IMR-90 (cell line): ENCODE results near the gene DEFB114. TPM values are rescaled to one million over a fixed set of nuclear protein-coding genes. Genes with fewer than 3 reads are reported as not detected.

Experiments used
- ATAC-seq: fragments of 200-7000 bp; cut with Tn5 transposase; 2 replicates; pipeline ENCODE4 v1.9.1; 2020; ENCODE audit warnings: low read depth, mild to moderate bottlenecking, moderate library complexity
- BruUV-seq: library from RNA; stranded (reverse); fragments of 400-500 nt; replicated peaks from 2 replicates; lab custom pipeline; 2021; lab: Mats Ljungman, UMichigan
- CTCF ChIA-PET: fragments of 300-600 bp; formaldehyde crosslinking; extraction: SDS; loops from one replicate; lab custom pipeline; 2021; ENCODE audit warnings: antibody characterized with exemption; lab: Yijun Ruan, JAX
- POLR2A ChIA-PET: fragments of 300-600 bp; sonication (Branson Sonifier 250); formaldehyde crosslinking; loops from one replicate; lab custom pipeline; 2022; ENCODE audit warnings: antibody characterized with exemption; ENCODE audit not compliant: unreplicated experiment; lab: Charles Lee
- DNase-seq: peaks from one replicate; pipeline ENCODE4 v3.0.0; 2013
- H2AFZ ChIP-seq: replicated peaks from 2 replicates; pipeline ENCODE3; 2013; ENCODE audit warnings: low read length, mild to moderate bottlenecking; ENCODE audit not compliant: poor library complexity
- H2AK5ac ChIP-seq: 2 replicates; pipeline ENCODE4 v1.6.1; 2013; ENCODE audit warnings: low read depth, low read length, inconsistent platforms
- H2AK9ac ChIP-seq: replicated peaks from 2 replicates; pipeline ENCODE3; 2013; ENCODE audit warnings: mild to moderate bottlenecking, low read depth, low read length, moderate library complexity; ENCODE audit not compliant: poor library complexity
- H2BK120ac ChIP-seq: 2 replicates; pipeline ENCODE4 v1.6.1; 2013; ENCODE audit warnings: low read depth, low read length, inconsistent platforms
- H2BK15ac ChIP-seq: 3 replicates; pipeline ENCODE4 v1.6.1; 2013; ENCODE audit warnings: low read depth, low read length, inconsistent platforms
- H2BK20ac ChIP-seq: 2 replicates; pipeline ENCODE4 v1.6.1; 2013; ENCODE audit warnings: low read depth, mild to moderate bottlenecking, inconsistent platforms, low read length, moderate library complexity
- H2BK5ac ChIP-seq: 2 replicates; pipeline ENCODE4 v1.6.1; 2013; ENCODE audit warnings: mild to moderate bottlenecking, low read depth, low read length, inconsistent platforms; ENCODE audit not compliant: poor library complexity, severe bottlenecking
- H3K14ac ChIP-seq: replicated peaks from 2 replicates; pipeline ENCODE4 v1.6.1; 2013; ENCODE audit warnings: low read depth, low read length, inconsistent platforms
- H3K18ac ChIP-seq: 2 replicates; pipeline ENCODE4 v1.6.1; 2013; ENCODE audit warnings: low read depth, low read length, control low read depth
- H3K23ac ChIP-seq: 2 replicates; pipeline ENCODE4 v1.6.1; 2013; ENCODE audit warnings: low read depth, low read length, inconsistent platforms
- H3K27ac ChIP-seq: 2 replicates; pipeline ENCODE4 v1.5.1; 2013; ENCODE audit warnings: mild to moderate bottlenecking, control low read depth, low read length; ENCODE audit not compliant: insufficient read depth
- H3K27me3 ChIP-seq: 2 replicates; pipeline ENCODE4 v1.6.1; 2013; ENCODE audit warnings: low read length; ENCODE audit not compliant: control insufficient read depth, insufficient read depth
- H3K36me3 ChIP-seq: 2 replicates; pipeline ENCODE4 v1.6.1; 2013; ENCODE audit warnings: low read length, mixed read lengths; ENCODE audit not compliant: control insufficient read depth, insufficient read depth
- H3K4ac ChIP-seq: 2 replicates; pipeline ENCODE4 v1.6.1; 2013; ENCODE audit warnings: low read depth, low read length, inconsistent platforms
- H3K4me1 ChIP-seq: 2 replicates; pipeline ENCODE4 v1.6.1; 2013; ENCODE audit warnings: low read length, mixed read lengths; ENCODE audit not compliant: control insufficient read depth, insufficient read depth
- H3K4me2 ChIP-seq: 2 replicates; pipeline ENCODE4 v1.6.1; 2013; ENCODE audit warnings: low read depth, mild to moderate bottlenecking, control low read depth, low read length, moderate library complexity
- H3K4me3 ChIP-seq: 2 replicates; pipeline ENCODE4 v1.5.1; 2013; ENCODE audit warnings: low read depth, mild to moderate bottlenecking, control low read depth, low read length, moderate library complexity; ENCODE audit not compliant: insufficient read depth
- H3K56ac ChIP-seq: 2 replicates; pipeline ENCODE4 v1.6.1; 2013; ENCODE audit warnings: low read length, inconsistent platforms; ENCODE audit not compliant: insufficient read depth; ENCODE audit errors: extremely low read depth
- H3K79me1 ChIP-seq, 2 experiments: 2 replicates each; pipeline ENCODE4 v1.6.1; 2013; ENCODE audit warnings: low read length in 2 of 2, inconsistent platforms in 1 of 2, low read depth in 1 of 2
- H3K9ac ChIP-seq: 2 replicates; pipeline ENCODE4 v1.6.1; 2013; ENCODE audit warnings: low read depth, low read length, control low read depth
- H3K9me1 ChIP-seq: 2 replicates; pipeline ENCODE4 v1.6.1; 2013; ENCODE audit warnings: low read length, inconsistent platforms; ENCODE audit not compliant: insufficient read depth
- H3K9me3 ChIP-seq: 2 replicates; pipeline ENCODE4 v1.6.1; 2013; ENCODE audit warnings: low read length; ENCODE audit not compliant: control insufficient read depth, insufficient read depth
- H4K20me1 ChIP-seq: 2 replicates; pipeline ENCODE4 v1.6.1; 2013; ENCODE audit warnings: low read length, inconsistent platforms; ENCODE audit not compliant: insufficient read depth
- H4K5ac ChIP-seq: 2 replicates; pipeline ENCODE4 v1.6.1; 2013; ENCODE audit warnings: mild to moderate bottlenecking, low read depth, low read length, control low read depth
- H4K8ac ChIP-seq, 2 experiments: 2 replicates each; pipeline ENCODE4 v1.6.1; 2013; ENCODE audit warnings: low read depth in 2 of 2, low read length in 2 of 2, control low read depth in 1 of 2, inconsistent platforms in 1 of 2
- H4K91ac ChIP-seq: 2 replicates; pipeline ENCODE4 v1.6.1; 2013; ENCODE audit warnings: low read depth, low read length, inconsistent platforms; ENCODE audit not compliant: insufficient read depth
- CHD1 ChIP-seq: IDR thresholded peaks from 2 replicates; pipeline ENCODE4 v1.6.1; 2012; ENCODE audit warnings: low read depth, low read length, improper control_type of control experiment
- dilution Hi-C: fragments of 300-500 bp; cut with HindIII; formaldehyde crosslinking; loops from one replicate; pipeline ENCODE4 v1.14.3; 2018; ENCODE audit warnings: low sequenced_read_pairs; ENCODE audit not compliant: unreplicated experiment
- in situ Hi-C: fragments of 300-500 bp; cut with MboI; formaldehyde crosslinking; loops from 3 replicates; pipeline ENCODE4 v1.14.3; 2019; ENCODE audit warnings: low sequenced_read_pairs, inconsistent platforms, mixed read lengths
- intact Hi-C: fragments of 100-400 bp; cut with micrococcal nuclease; formaldehyde crosslinking; loops from 2 replicates; pipeline ENCODE4 v1.10.0; 2022
- polyA plus RNA-seq, 3 experiments: library from polyadenylated mRNA; depleted of rRNA; stranded (reverse); fragments of >200 nt; gene quantifications; 2 replicates each; pipeline ENCODE4 v1.2.3, GENCODE V29; 2012; ENCODE audit warnings: low replicate concordance in 1 of 3
- total RNA-seq: library from RNA; depleted of rRNA; stranded (reverse); fragments of >200 nt; gene quantifications from 2 replicates; pipeline ENCODE4 v1.2.3, GENCODE V29; 2012

Gene DEFB114
- total and polyA plus RNA-seq, 2 of the 4 experiments (the other 2 are of a cell fraction): not detected

GRCh38 chr6:49995278-49995677, 31.3 kb upstream of the DEFB114 start:
- BruUV-seq: no TSS peak
- H3K14ac ChIP-seq: no peak overlapping the region
- H3K18ac ChIP-seq: no peak overlapping the region
- H3K4me1 ChIP-seq: no peaks in the 10 kb centered on the region
- H4K5ac ChIP-seq: no peak overlapping the region
- no peaks in the 10 kb centered on the region for H3K9me3 ChIP-seq
- H3K4me3 ChIP-seq: no peak overlapping the region
- H2BK15ac ChIP-seq: no peak overlapping the region
- H3K4me2 ChIP-seq: no peak overlapping the region
- no peak overlapping the region for H3K23ac ChIP-seq
- H4K8ac ChIP-seq: no peak overlapping the region
- CTCF ChIA-PET: no interaction called here
- no peaks in the 10 kb centered on the region for H4K20me1 ChIP-seq
- no peak overlapping the region for H2AFZ ChIP-seq
- no peak overlapping the region for H2BK20ac ChIP-seq
- H3K36me3 ChIP-seq: no peaks in the 10 kb centered on the region
- intact Hi-C loops: no loop called here
- H3K79me1 ChIP-seq: no peaks in the 10 kb centered on the region
- no peak overlapping the region for H2BK5ac ChIP-seq
- no peak overlapping the region for H4K91ac ChIP-seq
- no peak overlapping the region for H3K9ac ChIP-seq
- no peak overlapping the region for H2AK9ac ChIP-seq
- DNase-seq: no peak
- POLR2A ChIA-PET: no interaction called here
- H3K27ac ChIP-seq: no peak overlapping the region
- no peaks in the 10 kb centered on the region for H3K27me3 ChIP-seq
- H3K56ac ChIP-seq: no peak overlapping the region
- H3K9me1 ChIP-seq: no peaks in the 10 kb centered on the region
- H2BK120ac ChIP-seq: no peak overlapping the region
- no peak for TF ChIP-seq CHD1
- H3K4ac ChIP-seq: no peak overlapping the region
- dilution Hi-C loops: no loop called here
- no peak for ATAC-seq
- H2AK5ac ChIP-seq: no peak overlapping the region
- in situ Hi-C loops: no loop called here
